Measurements from ENCODE around the gene ADPRHL1.
"Not testable (repeated sequence)": the region's sequence is repeated elsewhere in the genome, so short reads cannot be mapped to it uniquely, and the experiment has no call there.

ADPRHL1 gene

GRCh38 chr13:113454936-113455335, 1.6 kb upstream of the ADPRHL1 start:
- DNase-seq (ENCODE audit: low spot score), result no peak

GRCh38 chr13:113452466-113452865, 822 bp downstream of the ADPRHL1 start:
- DNase-seq (ENCODE audit: low spot score), result no peak

GRCh38 chr13:113451951-113452421, 1.3 kb downstream of the ADPRHL1 start:
- no peak for DNase-seq (ENCODE audit: low spot score)

- DNase-seq (ENCODE audit: low spot score), result peak; percentile 13
Measured at GRCh38 chr13:113450861-113451620, 2.2 kb downstream of the ADPRHL1 start.

GRCh38 chr13:113450348-113450744, 2.9 kb downstream of the ADPRHL1 start:
- not testable (repeated sequence) for DNase-seq (ENCODE audit: low spot score)

- DNase-seq (ENCODE audit: low spot score), result no peak
Measured at GRCh38 chr13:113449693-113450347, 3.5 kb downstream of the ADPRHL1 start.

- peak; percentile 93 for DNase-seq (ENCODE audit: low spot score)
Measured at GRCh38 chr13:113448885-113449692, 4.2 kb downstream of the ADPRHL1 start.

- DNase-seq (ENCODE audit: low spot score), result peak; percentile 65
Measured at GRCh38 chr13:113448545-113448884, 4.8 kb downstream of the ADPRHL1 start.

- no peak for DNase-seq (ENCODE audit: low spot score)
Measured at GRCh38 chr13:113447596-113447995, 5.7 kb downstream of the ADPRHL1 start.

- no peak for DNase-seq (ENCODE audit: low spot score)
Measured at GRCh38 chr13:113446488-113446854, 6.8 kb downstream of the ADPRHL1 start.

GRCh38 chr13:113445791-113446487, 7.3 kb downstream of the ADPRHL1 start:
- no peak for DNase-seq (ENCODE audit: low spot score)

GRCh38 chr13:113443991-113444390, 9.3 kb downstream of the ADPRHL1 start:
- no peak for DNase-seq (ENCODE audit: low spot score)

- DNase-seq (ENCODE audit: low spot score), result no peak
Measured at GRCh38 chr13:113442985-113443362, 10.3 kb downstream of the ADPRHL1 start.

GRCh38 chr13:113442354-113442984, 10.8 kb downstream of the ADPRHL1 start:
- no peak for DNase-seq (ENCODE audit: low spot score)

- no peak for DNase-seq (ENCODE audit: low spot score)
Measured at GRCh38 chr13:113441661-113442060, 11.6 kb downstream of the ADPRHL1 start.

GRCh38 chr13:113437408-113438010, 15.8 kb downstream of the ADPRHL1 start:
- DNase-seq (ENCODE audit: low spot score), result no peak

GRCh38 chr13:113436866-113437265, 16.4 kb downstream of the ADPRHL1 start:
- not testable (repeated sequence) for DNase-seq (ENCODE audit: low spot score)

GRCh38 chr13:113435907-113436306, 17.4 kb downstream of the ADPRHL1 start:
- DNase-seq (ENCODE audit: low spot score), result not testable (repeated sequence)

- DNase-seq (ENCODE audit: low spot score), result no peak
Measured at GRCh38 chr13:113433391-113433916, 19.8 kb downstream of the ADPRHL1 start.

- no peak for DNase-seq (ENCODE audit: low spot score)
Measured at GRCh38 chr13:113432506-113433270, 20.6 kb downstream of the ADPRHL1 start.
